ENCODE data around the gene SDK1.

Gene SDK1

GRCh38 chr7:3283130-3283704 lies 17.8 kb upstream of the SDK1 start:
- no peak for DNase-seq (ENCODE audit: low read depth in 2 of 2, low spot score in 1 of 2)

GRCh38 chr7:3285652-3286051 lies 15.4 kb upstream of the SDK1 start:
- no peak for DNase-seq (ENCODE audit: low read depth in 2 of 2, low spot score in 1 of 2)

DNA sequence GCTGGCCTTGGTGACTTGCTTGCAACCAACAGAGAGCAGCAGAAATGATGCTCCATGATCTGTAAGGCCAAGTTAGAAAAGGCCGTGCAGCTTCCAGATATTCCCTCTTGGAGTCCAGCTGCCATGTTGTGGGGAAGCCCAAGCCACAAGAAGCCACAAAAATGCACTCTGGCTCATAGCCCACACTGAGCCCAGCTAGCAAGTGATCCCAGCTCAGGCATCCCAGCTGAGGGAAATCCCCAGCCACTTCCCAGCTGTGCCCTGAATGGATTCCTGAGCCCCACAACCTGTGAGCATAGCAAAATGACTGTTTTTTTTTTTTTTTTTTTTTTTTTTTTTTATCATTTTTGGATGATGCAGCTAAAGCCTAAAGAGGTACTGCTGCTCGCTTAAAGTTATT lies 11.1 kb upstream of the SDK1 start:
- no peak for DNase-seq (ENCODE audit: low read depth in 2 of 2, low spot score in 1 of 2)

DNA sequence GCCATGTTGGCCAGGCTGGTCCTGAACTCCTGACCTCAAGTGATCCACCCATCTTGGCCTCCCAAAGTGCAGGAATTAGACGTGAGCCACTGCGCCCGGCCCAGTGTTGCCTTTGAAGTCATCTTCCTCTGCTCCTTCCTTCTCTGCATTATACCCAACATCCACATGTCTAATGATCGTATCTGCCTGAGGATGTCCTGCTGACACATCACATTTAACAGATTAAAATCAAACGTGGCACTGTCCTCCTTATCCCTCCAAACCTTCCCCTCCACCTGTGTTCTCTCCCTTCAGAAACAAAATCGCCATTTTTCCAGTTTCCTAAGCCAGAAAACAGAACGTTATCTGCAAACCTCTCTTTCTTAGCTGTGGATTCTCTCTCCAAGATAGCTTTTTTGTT lies 8.4 kb upstream of the SDK1 start:
- no peak for DNase-seq (ENCODE audit: low read depth in 2 of 2, low spot score in 1 of 2)

DNA sequence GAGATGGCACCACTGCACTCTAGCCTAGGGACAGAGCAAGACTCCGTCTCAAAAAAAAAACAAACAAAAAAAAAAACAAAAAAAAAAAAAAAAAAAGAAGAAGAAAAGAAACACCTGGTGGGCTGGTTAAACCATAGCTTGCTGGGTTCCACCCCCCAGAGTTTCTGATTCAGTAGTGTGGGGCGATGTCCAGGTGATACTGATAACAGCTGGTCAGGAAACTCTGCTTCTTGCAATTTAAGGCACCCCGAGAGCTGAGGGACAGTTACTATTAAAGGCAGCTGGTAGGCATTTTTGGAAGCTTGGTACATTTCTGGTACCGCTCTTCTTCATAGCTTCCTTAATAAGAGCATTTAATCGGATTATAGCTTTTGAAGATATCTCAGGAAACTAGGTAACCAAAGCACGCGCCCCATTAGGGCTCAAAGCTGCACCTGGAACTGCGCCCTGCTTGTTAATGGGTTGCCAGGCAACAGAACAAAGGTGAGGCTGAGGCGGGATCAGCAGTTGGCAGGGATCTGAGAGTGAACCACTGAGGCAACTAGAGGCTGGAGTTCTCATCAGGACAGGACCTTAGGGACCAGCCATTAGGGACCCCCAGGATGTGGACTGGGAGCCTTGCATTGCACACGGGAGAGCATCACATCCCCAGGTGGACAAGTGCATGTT lies 6.5 kb upstream of the SDK1 start:
- DNase-seq (ENCODE audit: low read depth in 2 of 2, low spot score in 1 of 2): no peak

GRCh38 chr7:3297105-3297819 lies 3.8 kb upstream of the SDK1 start:
- DNase-seq (ENCODE audit: low read depth in 2 of 2, low spot score in 1 of 2): no peak

GRCh38 chr7:3300221-3300650 lies 816 bp upstream of the SDK1 start:
- no peak for DNase-seq (ENCODE audit: low read depth in 2 of 2, low spot score in 1 of 2)

GRCh38 chr7:3301449-3301731 lies 338 bp downstream of the SDK1 start:
- DNase-seq (ENCODE audit: low read depth in 2 of 2, low spot score in 1 of 2): no peak

DNA sequence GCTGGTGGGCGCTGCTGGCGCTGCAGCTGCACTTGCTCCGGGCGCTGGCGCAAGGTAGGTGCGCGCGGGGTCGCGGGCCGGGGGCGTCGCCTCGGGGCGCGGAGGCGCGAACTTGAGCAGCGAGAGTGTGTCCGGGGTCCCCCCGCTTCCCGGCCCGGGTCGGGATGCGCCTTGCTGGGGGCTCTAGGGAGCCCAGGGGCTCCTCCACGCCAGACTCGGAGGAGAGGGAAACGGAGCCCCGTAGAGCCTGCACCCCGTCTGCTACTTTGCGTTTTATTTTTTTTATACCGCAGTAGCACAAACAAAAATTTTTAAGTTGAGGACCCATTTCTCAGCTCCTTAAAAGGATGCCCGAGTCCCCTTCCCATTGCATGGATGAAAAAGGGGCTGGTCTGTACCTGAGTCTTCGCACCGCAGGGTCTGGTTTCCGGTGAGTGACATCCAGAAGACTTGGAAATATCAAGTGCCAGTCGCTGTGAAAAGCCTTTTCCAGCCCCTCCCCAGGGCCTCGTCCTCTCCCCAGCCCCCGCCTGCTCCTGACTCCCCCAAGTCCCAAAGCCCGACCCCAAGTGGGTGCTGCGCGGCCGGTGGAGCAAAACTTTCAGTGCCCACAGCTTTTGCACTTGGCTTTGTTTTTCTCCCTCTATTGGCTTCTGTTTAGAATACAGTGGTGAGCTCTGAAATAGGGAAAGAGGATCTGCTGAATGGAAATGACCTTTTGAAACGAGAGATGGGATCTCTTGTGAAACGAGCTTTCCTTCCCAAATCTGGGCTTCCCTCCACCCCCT lies 973 bp downstream of the SDK1 start:
- no peak for DNase-seq (ENCODE audit: low read depth in 2 of 2, low spot score in 1 of 2)

DNA sequence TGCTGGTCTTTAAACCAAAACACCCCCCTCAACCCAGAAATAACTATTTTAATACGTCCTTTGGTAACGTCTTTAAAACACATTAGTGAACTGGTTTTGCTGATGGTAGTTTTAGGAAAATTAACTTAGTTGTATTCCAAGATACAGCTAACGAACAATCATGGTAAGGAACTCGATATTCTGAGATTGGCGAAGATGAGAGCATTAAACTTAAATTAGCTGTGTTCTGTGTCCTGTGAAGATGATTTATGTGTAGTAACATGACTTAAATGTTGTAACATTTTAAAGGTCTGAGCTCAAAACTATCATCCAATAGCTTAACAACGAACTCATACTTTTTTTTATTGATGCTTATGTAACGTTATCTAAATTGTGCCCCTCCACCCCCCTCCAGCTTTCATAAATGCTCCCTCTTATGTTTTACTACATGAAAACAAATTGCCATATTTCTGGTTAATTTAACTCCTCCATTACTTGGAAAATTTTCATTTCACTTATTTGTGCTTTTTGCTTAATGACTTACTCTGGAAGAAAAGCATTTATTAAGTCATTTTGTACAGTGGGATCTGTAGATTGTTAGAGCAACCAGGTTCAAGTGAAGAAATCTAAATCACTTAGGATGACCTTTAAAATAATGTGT lies 1.7 kb downstream of the SDK1 start:
- DNase-seq (ENCODE audit: low read depth in 2 of 2, low spot score in 1 of 2): no peak

DNA sequence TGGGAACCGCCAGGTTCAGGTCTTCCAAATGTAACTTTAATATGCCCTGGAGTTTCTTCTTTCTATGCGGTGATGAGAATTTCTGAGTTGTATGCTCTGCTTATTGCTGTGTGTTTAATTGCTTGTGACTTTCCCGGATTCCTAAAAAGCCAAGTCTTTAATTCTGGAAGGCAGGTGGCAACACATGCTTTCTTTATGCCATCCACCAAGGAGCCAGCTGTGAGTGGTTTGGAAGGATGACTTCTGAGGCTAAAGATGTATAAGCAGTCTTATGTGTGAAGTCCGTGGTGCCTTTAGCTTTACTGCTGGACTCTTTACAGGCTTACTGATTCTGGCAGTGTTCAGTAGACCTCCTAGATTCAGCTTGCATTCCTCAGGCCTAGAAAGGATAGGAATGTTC lies 3.1 kb downstream of the SDK1 start:
- DNase-seq (ENCODE audit: low read depth in 2 of 2, low spot score in 1 of 2): no peak

- DNase-seq (ENCODE audit: low read depth in 2 of 2, low spot score in 1 of 2): no peak
Observed at GRCh38 chr7:3307435-3307834, 6.4 kb downstream of the SDK1 start.

- DNase-seq (ENCODE audit: low read depth in 2 of 2, low spot score in 1 of 2): no peak
Observed at GRCh38 chr7:3309140-3309539, 8.1 kb downstream of the SDK1 start.

DNA sequence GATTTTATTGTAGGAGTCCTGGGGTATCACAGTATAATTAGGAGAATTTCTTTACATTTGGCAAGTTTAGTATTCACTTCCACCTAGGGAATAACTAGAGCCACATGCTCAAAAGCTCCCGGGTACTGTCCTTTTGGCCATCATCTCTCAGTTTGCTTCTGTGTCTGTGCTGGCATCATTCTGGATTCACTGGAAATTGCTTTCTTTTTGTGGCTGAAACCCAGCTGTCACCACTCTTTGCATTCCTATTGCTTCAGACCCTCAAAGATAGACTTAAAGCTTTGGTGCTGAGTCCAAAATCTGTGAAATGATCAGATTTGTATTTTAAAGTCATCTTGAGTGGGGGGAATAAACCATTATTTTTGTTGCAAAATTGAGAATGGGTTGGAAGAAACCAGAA lies 8.9 kb downstream of the SDK1 start:
- DNase-seq (ENCODE audit: low read depth in 2 of 2, low spot score in 1 of 2): no peak

- no peak for DNase-seq (ENCODE audit: low read depth in 2 of 2, low spot score in 1 of 2)
Observed at GRCh38 chr7:3310884-3311283, 9.8 kb downstream of the SDK1 start.

GRCh38 chr7:3312583-3312982 lies 11.5 kb downstream of the SDK1 start:
- DNase-seq (ENCODE audit: low read depth in 2 of 2, low spot score in 1 of 2): no peak

DNA sequence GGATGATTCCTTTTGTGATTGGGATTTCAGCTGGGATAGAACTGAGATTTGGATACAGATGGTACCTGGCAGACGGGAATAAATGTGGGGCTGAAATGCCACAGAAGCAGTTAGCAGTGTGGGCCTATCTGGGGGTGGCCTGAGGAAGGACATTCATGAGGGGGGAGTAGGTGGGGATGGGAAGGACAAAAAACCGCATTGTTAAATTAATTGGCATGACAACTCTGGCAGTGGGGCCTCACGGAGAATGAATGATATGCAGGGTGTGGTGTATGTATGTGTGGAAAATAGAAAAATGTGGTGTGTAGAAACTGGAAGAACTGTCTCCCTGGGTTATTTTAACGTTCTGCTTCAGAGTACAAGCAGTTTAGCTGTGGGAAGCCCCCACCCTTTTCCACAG lies 17.8 kb downstream of the SDK1 start:
- DNase-seq (ENCODE audit: low read depth in 2 of 2, low spot score in 1 of 2): no peak

DNA sequence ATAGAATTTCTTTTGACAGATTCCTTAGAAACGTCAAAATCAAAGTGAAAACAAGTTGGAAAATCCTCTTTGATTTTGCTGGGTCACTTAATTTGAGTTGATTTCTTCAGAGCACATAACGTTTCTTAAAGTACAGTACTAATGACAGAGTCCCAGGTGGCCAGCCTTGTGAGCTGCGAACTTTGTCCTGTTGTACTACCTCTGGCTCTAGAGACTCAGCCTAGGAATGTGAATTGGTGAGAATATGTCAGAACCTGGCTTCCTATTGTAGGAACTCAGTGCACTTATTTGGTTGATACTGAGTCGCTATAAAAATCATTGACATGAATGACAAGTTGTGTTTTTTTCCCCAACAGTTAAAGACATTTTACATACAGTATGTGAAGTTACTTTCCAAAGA lies 20.2 kb downstream of the SDK1 start:
- no peak for DNase-seq (ENCODE audit: low read depth in 2 of 2, low spot score in 1 of 2)

GRCh38 chr7:3321745-3322144 lies 20.7 kb downstream of the SDK1 start:
- no peak for DNase-seq (ENCODE audit: low read depth in 2 of 2, low spot score in 1 of 2)

DNA sequence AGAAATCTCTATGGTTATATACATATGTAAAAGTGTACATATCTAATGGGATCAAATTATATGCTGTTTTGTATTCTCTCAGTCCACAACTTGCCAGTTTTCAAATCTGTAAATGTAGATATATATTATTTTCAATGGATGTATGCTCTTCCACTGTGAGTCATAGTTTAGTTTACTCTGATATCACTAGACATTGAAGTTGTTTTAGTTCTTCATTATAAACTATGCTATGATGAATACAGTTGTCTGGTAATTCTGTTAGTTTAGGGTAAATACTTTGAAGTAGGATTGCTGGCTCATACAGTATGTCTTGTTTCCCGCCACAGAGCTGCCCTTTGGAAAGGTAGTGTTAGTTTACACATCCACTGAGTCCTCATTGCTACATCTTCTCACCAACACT lies 25.2 kb downstream of the SDK1 start:
- no peak for DNase-seq (ENCODE audit: low read depth in 2 of 2, low spot score in 1 of 2)

GRCh38 chr7:3327099-3327498 lies 26.0 kb downstream of the SDK1 start:
- no peak for DNase-seq (ENCODE audit: low read depth in 2 of 2, low spot score in 1 of 2)

DNA sequence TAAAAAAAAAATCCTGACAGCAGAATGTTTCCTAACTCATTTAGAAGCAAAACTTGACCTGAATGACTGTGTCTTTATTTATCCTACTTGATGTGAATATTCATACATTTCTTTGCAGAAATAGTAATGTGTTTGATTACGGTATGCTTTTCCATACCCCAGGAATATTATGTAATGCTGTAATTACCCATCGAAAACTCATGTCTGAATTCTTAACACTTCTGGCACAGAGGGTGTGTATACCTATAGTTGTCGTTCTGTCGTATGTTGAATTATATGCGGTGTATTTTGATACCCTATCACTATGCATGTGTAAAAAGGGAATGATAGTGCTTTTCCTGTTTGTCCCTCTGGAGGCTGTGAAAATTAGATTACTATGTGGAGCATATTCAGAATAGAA lies 26.6 kb downstream of the SDK1 start:
- DNase-seq (ENCODE audit: low read depth in 2 of 2, low spot score in 1 of 2): no peak

Measured in stimulated activated CD8-positive, alpha-beta memory T cell treated with anti-CD3 and anti-CD28 coated beads, Interleukin-4, amount 100 ng/mL, for 1 hour (primary cell).